HL-60 (cell line): Measurements from ENCODE around the gene FOXO4.

Experiments used
- POLR2AphosphoS5 ChIP-seq: IDR thresholded peaks from 2 replicates; pipeline ENCODE4 v1.6.1; 2012; ENCODE audit warnings: low read depth
- TF ChIP-seq, protein P1 (sequence below): IDR thresholded peaks from one replicate; pipeline ENCODE4 v1.5.1; 2011; ENCODE audit warnings: low read length, control low read depth, inconsistent platforms; ENCODE audit not compliant: insufficient read depth
- TF ChIP-seq, protein P2 (sequence below): IDR thresholded peaks from 2 replicates; pipeline ENCODE4 v1.6.1; 2012; ENCODE audit warnings: low read depth; ENCODE audit not compliant: insufficient replicate concordance

DNA sequence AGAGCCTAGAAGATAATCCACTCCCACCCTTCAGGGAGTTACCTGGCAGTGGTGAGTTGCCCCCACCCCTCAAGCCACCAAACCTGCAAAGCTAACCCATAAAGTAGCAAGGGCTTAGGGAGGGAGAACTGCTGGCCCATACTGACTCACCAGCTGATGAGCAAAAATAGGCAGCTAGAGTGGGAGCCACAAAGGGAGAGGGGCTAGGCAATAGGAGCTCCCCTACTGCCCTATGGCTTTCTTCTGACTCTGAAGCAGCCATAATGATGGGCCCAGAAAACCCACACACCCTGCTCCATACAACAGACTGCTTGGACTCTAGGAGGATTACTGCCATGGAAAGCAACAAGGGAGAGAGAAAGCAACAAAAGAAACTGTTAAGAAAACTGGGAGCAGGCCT, 35.5 kb upstream of the FOXO4 start:
- no peak for TF ChIP-seq POLR2AphosphoS5
- TF ChIP-seq, protein P1, sequence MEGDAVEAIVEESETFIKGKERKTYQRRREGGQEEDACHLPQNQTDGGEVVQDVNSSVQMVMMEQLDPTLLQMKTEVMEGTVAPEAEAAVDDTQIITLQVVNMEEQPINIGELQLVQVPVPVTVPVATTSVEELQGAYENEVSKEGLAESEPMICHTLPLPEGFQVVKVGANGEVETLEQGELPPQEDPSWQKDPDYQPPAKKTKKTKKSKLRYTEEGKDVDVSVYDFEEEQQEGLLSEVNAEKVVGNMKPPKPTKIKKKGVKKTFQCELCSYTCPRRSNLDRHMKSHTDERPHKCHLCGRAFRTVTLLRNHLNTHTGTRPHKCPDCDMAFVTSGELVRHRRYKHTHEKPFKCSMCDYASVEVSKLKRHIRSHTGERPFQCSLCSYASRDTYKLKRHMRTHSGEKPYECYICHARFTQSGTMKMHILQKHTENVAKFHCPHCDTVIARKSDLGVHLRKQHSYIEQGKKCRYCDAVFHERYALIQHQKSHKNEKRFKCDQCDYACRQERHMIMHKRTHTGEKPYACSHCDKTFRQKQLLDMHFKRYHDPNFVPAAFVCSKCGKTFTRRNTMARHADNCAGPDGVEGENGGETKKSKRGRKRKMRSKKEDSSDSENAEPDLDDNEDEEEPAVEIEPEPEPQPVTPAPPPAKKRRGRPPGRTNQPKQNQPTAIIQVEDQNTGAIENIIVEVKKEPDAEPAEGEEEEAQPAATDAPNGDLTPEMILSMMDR: no peak
- TF ChIP-seq, protein P2, sequence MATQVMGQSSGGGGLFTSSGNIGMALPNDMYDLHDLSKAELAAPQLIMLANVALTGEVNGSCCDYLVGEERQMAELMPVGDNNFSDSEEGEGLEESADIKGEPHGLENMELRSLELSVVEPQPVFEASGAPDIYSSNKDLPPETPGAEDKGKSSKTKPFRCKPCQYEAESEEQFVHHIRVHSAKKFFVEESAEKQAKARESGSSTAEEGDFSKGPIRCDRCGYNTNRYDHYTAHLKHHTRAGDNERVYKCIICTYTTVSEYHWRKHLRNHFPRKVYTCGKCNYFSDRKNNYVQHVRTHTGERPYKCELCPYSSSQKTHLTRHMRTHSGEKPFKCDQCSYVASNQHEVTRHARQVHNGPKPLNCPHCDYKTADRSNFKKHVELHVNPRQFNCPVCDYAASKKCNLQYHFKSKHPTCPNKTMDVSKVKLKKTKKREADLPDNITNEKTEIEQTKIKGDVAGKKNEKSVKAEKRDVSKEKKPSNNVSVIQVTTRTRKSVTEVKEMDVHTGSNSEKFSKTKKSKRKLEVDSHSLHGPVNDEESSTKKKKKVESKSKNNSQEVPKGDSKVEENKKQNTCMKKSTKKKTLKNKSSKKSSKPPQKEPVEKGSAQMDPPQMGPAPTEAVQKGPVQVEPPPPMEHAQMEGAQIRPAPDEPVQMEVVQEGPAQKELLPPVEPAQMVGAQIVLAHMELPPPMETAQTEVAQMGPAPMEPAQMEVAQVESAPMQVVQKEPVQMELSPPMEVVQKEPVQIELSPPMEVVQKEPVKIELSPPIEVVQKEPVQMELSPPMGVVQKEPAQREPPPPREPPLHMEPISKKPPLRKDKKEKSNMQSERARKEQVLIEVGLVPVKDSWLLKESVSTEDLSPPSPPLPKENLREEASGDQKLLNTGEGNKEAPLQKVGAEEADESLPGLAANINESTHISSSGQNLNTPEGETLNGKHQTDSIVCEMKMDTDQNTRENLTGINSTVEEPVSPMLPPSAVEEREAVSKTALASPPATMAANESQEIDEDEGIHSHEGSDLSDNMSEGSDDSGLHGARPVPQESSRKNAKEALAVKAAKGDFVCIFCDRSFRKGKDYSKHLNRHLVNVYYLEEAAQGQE: no peak
